HEK293T (cell line): ENCODE measurements around the gene UBE3B.

Experiments
- CTCF ChIA-PET: fragments of 350-600 bp; formaldehyde crosslinking; extraction: SDS; loops from one replicate; lab custom pipeline; 2021; ENCODE audit warnings: antibody characterized with exemption, inconsistent platforms; lab: Yijun Ruan, JAX
- POLR2A ChIA-PET: fragments of 350-600 bp; formaldehyde crosslinking; extraction: SDS; loops from one replicate; lab custom pipeline; 2020; ENCODE audit warnings: antibody characterized with exemption, inconsistent platforms; lab: Yijun Ruan, JAX
- DNase-seq: peaks from one replicate; pipeline ENCODE4 v3.0.0; 2012; ENCODE audit warnings: mixed read lengths; ENCODE audit errors: extremely low spot score
- ARNT ChIP-seq: fragments of 450-650 bp; IDR thresholded peaks from 2 replicates; pipeline ENCODE4 v1.6.1; 2017; ENCODE audit warnings: mild to moderate bottlenecking
- BHLHE40 ChIP-seq: fragments of 450-650 bp; IDR thresholded peaks from 2 replicates; pipeline ENCODE4 v1.6.1; 2016; ENCODE audit warnings: mild to moderate bottlenecking, moderate library complexity, borderline replicate concordance
- CTBP1 ChIP-seq: fragments of 450-650 bp; IDR thresholded peaks from 2 replicates; pipeline ENCODE4 v1.6.1; 2016; ENCODE audit warnings: borderline replicate concordance
- ELF4 ChIP-seq: fragments of 450-650 bp; IDR thresholded peaks from 2 replicates; pipeline ENCODE4 v1.6.1; 2017; ENCODE audit warnings: antibody characterized with exemption
- FOXA1 ChIP-seq: fragments of 450-650 bp; IDR thresholded peaks from 2 replicates; pipeline ENCODE4 v1.6.1; 2016; ENCODE audit warnings: mild to moderate bottlenecking
- FOXK2 ChIP-seq: fragments of 450-650 bp; IDR thresholded peaks from 2 replicates; pipeline ENCODE4 v1.6.1; 2016; ENCODE audit warnings: mild to moderate bottlenecking
- FOXM1 ChIP-seq: fragments of 450-650 bp; IDR thresholded peaks from 2 replicates; pipeline ENCODE4 v1.6.1; 2017; ENCODE audit warnings: mild to moderate bottlenecking, borderline replicate concordance
- HDGF ChIP-seq: fragments of 450-650 bp; IDR thresholded peaks from 2 replicates; pipeline ENCODE4 v1.6.1; 2017; ENCODE audit warnings: antibody characterized with exemption, borderline replicate concordance
- L3MBTL2 ChIP-seq: fragments of 450-650 bp; conservative IDR thresholded peaks from 2 replicates; pipeline ENCODE4 v1.6.1; 2016; ENCODE audit warnings: mild to moderate bottlenecking
- LEF1 ChIP-seq: fragments of 450-650 bp; IDR thresholded peaks from 2 replicates; pipeline ENCODE4 v1.6.1; 2017; ENCODE audit warnings: mild to moderate bottlenecking, borderline replicate concordance
- NFRKB ChIP-seq: fragments of 450-650 bp; IDR thresholded peaks from 2 replicates; pipeline ENCODE4 v1.6.1; 2016; ENCODE audit warnings: mild to moderate bottlenecking, moderate library complexity
- PKNOX1 ChIP-seq: fragments of 450-650 bp; IDR thresholded peaks from 2 replicates; pipeline ENCODE4 v1.6.1; 2016
- SP1 ChIP-seq: fragments of 450-650 bp; IDR thresholded peaks from 2 replicates; pipeline ENCODE4 v1.6.1; 2017
- SUZ12 ChIP-seq: fragments of 450-650 bp; IDR thresholded peaks from 2 replicates; pipeline ENCODE4 v1.6.1; 2016; ENCODE audit warnings: mild to moderate bottlenecking
- TARDBP ChIP-seq: fragments of 450-650 bp; IDR thresholded peaks from 2 replicates; pipeline ENCODE4 v1.6.1; 2016
- ZNF384 ChIP-seq: fragments of 450-650 bp; IDR thresholded peaks from 2 replicates; pipeline ENCODE4 v1.6.1; 2016

The UBE3B gene

DNA sequence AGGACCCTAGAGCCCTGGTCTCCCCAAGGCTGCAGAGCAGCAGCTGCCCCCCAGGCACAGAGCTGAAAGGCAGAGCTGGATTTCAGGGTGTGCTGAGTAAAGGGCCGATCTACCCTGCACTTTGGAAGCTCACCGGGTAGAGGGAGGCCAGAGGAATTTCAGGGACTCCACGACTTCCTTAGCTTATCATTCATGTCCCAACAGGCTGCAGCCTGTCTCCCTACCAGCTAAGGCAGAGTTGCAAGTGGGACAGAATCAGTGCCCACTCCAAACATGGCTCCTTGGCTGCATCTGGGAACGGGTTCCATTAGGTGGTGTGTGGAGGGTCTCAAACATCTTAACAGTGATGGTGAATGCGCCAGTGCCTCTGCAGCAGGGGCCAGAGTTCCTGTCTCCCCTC, 68.4 kb downstream of the UBE3B start:
- ChIA-PET POLR2A (no interaction called here), CTCF (no interaction called here)
- TF ChIP-seq TARDBP (no peak), ZNF384 (no peak), HDGF (no peak), FOXK2 (no peak), LEF1 (no peak), L3MBTL2 (no peak), SUZ12 (no peak)
- DNase-seq = no peak

DNA sequence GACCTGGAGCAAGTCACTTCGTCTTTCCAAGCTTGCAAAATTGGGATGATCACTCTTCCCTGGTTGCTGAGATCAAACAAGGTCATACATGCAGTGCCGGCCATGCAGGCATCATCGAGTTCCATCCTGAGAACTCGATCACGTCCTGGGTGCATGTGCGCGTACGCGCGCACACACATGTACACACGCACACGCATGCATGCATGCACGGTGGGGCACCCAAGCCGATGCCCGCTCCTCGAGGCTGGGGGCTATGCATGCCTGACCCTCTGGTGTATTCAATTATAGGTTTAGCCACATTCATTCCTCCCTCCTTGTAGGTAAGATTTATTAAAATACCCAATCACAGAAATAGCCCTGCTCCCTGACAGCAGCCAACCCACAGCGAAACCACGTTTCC, 69.9 kb downstream of the UBE3B start:
- TF ChIP-seq NFRKB (no peak), FOXM1 (no peak), FOXA1 (no peak), TARDBP (no peak), CTBP1 (no peak), FOXK2 (no peak), ARNT (no peak), PKNOX1 (no peak), SUZ12 (no peak), ZNF384 (no peak), L3MBTL2 (no peak), SP1 (no peak), BHLHE40 (no peak), LEF1 (no peak)
- DNase-seq = no peak
- ChIA-PET CTCF (no interaction called here), POLR2A (no interaction called here)

DNA sequence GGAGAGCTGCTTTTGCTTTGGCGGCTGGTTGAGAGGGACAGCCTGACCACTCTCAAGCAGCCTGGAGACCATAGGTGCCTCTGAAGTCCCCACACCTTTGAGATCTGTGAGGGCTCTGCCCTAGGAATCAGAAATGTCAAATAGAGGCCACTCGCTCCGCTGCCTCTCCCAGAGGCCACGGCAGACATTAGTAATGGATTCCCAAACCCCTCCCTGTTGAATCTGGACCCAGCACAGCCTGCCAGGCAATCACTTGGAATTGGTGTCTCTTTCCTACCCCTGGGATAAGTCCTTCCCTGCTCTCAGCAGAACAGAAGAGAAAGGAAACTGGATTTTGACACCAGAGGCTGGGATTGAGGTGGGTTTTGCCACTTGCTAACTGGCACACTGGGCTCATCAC, 70.8 kb downstream of the UBE3B start:
- POLR2A ChIA-PET = no interaction called here
- TF ChIP-seq PKNOX1 (no peak), FOXK2 (no peak), SP1 (no peak), BHLHE40 (no peak), LEF1 (no peak), NFRKB (no peak), L3MBTL2 (no peak), CTBP1 (no peak), ZNF384 (no peak), SUZ12 (no peak), FOXM1 (no peak), ELF4 (no peak), FOXA1 (no peak), ARNT (no peak), TARDBP (no peak), HDGF (no peak)
- CTCF ChIA-PET = no interaction called here
- DNase-seq = no peak

DNA sequence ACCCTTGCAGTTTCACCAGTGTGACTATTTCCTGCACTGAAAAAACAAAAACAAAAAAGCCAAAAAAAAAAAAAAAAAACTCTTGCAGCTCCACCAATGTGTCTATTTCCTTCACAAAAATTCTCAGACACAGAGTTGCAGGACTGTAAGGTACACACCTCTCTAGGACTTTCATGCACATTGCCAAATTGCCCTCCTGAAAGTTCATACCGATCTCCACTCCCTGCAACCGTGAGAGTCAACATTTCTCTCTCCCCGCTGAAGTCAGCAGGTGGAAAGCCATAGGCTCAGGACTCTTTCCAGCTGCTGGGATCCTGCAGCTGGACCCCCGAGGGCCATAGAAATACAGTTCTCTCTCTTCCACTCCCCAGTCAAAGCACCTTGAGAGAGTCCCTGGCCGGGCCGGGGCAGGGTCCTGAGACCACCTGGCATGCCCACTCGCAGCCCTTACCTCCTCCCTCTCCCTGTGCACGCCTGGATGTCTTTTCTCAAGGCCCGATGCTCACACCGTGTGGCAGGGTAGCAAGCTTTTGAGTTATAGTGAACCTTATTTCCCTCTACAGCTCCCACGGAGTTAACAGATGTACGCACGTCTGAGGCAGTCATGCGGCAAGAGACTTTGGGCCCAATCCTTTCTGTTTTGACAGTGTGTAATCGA, 72.3 kb downstream of the UBE3B start:
- no peak for TF ChIP-seq CTBP1
- no peak for TF ChIP-seq SP1
- TF ChIP-seq FOXM1 = no peak
- no peak for TF ChIP-seq NFRKB
- no peak for TF ChIP-seq FOXK2
- no peak for TF ChIP-seq ARNT
- no peak for TF ChIP-seq BHLHE40
- TF ChIP-seq ZNF384 = no peak
- no peak for TF ChIP-seq ELF4
- no peak for DNase-seq
- CTCF ChIA-PET = interaction anchor here (0.7 kb wide), 1 partner anchor 117 kb away, joined by 9 read pairs; no protein-coding TSS in a partner anchor
- POLR2A ChIA-PET = no interaction called here

- POLR2A ChIA-PET = no interaction called here
- CTCF ChIA-PET = no interaction called here
- DNase-seq = no peak
- TF ChIP-seq CTBP1 (no peak), FOXK2 (no peak), ELF4 (no peak), LEF1 (no peak), SP1 (no peak), FOXA1 (no peak), ZNF384 (no peak), NFRKB (no peak), SUZ12 (no peak), BHLHE40 (no peak), PKNOX1 (no peak), TARDBP (no peak), L3MBTL2 (no peak), ARNT (no peak), HDGF (no peak), FOXM1 (no peak)
These were observed 72.8 kb downstream of the UBE3B start for GRCh38 chr12:109550281-109550680.

GRCh38 chr12:109551108-109551507, 73.7 kb downstream of the UBE3B start:
- TF ChIP-seq TARDBP (no peak), L3MBTL2 (no peak), CTBP1 (no peak), SUZ12 (no peak), SP1 (no peak), FOXA1 (no peak), NFRKB (no peak), LEF1 (no peak), FOXM1 (no peak), ELF4 (no peak), FOXK2 (no peak), ZNF384 (no peak), BHLHE40 (no peak), ARNT (no peak), PKNOX1 (no peak), HDGF (no peak)
- POLR2A ChIA-PET = no interaction called here
- no peak for DNase-seq
- CTCF ChIA-PET = no interaction called here
